Cerebellar cortex (tissue), 1 donor: ENCODE results near the gene TMEM128.
"Not testable (repeated sequence)": the region's sequence is repeated elsewhere in the genome, so short reads cannot be mapped to it uniquely, and the experiment has no call there.

ENCODE experiments used
- DNase-seq: peaks from one replicate; pipeline ENCODE4 v3.0.0-alpha.2; 2015; ENCODE audit warnings: low spot score

TMEM128 gene, protein sequence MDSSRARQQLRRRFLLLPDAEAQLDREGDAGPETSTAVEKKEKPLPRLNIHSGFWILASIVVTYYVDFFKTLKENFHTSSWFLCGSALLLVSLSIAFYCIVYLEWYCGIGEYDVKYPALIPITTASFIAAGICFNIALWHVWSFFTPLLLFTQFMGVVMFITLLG

DNA sequence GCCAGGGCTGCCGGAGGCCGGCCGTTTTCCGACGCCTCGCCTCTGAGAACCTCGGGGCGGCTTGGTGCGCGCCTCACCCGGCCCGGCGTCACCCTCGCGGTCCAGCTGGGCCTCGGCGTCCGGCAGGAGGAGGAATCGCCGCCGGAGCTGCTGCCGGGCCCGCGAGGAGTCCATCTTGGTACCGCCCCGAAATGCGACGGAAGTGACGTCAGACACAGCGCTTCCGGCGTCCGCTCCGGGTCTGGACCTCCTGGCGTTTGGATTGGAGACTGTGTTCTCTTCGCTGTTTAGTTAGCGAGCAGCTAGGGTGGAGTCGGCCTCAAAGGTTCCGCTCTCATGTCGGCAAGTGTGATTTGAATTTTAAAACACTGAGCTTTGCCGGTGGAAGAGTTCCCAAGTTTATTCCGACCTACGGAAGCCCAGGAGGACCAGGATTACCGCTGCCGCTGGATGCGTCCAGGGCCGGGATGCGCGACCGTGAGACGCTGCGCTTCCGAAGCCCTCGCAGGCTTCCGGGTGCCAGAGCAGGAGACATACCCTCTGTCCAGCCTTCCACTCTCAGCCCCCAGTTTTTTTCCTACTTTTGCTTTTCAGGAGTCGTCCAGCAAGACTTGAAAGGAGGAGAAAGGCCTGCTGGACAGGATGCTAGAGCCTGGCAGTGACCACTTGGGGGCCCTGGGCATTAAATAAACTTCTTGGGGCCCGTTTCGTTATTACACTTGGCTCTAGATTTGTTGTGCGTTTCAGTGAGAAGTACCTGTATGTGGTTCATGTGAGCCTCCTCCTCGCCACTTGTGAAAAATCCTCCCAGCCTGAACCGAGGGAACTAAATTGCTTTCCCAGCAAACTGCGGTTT, at the start of gene TMEM128:
Gene TMEM128 (minus strand): TSS at position 195 of the 856 bp plus-strand sequence. CDS start 21 bp downstream, at position 174.
- DNase-seq = peak; percentile 93

DNA sequence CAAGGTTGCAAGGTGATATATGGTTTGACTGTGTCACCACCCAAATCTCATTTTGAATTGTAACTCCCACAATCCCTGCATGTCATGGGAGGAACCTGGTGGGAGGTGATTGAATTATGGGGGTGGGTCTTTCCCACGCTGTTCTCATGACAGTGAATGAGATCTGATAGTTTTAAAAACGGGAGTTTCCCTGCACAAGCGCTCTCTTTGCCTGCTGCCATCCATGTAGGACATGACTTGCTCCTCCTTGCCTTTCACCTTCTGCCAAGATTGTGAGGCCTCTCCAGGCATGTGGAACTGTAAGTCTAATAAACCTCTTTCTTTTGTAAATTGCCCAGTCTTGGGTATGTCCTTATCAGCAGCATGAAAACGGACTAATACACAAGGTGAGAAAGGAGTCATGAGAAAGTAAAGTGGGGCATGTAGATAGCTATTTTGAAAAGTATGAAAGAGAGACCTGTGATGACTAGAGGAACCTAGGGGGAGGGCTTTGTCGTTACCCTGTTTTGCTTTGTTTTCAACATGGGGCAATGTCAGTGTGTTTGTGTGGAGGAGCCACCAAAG, 48.3 kb upstream of the TMEM128 start:
- no peak for DNase-seq

DNA sequence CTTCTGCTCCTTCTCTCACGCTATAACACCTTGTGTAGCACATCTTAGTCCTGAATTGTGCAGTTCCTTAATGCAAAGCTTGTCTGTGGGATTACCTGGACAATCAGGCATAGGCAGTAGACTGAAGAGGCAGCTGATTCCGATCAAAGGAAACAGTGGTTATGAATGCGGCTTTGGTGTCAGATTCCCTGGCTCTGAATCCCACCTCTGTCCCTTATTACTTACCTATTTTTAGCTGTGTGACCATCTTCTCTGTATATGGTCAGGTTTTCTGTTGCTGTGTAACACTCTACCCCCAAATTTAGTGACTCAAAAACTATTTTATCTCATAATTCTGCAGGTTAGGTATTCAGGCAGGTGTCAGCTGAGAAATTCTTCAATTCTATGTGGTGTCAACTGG, 45.3 kb upstream of the TMEM128 start:
- DNase-seq = no peak

DNA sequence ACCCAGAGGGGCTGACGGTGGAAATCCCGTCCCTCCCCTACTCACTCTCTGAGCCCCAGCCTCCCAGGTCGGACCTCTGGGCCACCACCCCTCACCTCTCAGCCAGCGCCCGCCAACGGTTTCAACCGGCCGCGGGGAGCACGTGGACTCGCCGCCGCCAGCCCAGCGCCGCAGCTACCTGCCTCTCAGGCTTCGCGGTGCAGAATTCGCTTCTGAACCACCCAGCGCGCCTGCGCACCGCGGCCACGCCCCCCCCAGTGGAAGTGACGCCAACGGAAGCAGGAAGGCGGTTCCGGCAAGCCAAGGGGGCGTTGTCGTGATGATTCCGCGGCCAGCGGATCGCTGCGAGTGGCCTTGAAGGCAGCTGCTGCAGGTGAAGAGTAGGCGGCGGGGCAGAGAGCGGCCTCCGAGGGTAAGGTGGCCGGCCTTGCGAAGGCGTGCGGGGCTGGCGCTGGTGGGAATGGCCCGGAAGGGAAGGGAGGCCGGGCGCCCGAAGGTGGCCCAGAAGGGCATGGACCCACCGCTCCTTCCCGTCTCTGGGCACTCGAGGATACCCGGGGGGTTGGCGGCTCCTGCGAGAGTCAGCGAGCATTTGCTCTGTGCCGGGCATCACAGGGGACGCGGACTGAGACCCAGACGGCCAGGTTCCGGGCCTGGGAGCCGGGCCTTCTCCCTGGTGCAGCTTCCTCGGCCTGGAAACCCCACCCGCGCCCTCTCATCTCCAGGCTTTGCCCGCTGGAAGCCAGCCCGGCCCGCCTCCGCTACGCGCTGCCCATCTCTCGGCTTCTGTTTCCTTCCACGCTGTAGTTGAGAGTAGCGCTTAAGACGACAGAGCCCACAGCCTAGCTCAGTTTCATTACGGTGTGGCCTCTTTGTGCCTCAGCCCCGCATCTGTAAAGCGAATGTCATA, 42.2 kb upstream of the TMEM128 start, which contains the start of the genes LYAR and ZBTB49:
Gene LYAR (minus strand): TSS at position 214 of the 910 bp plus-strand sequence. CDS start 6,412 bp downstream, outside the sequence.
Gene ZBTB49 (plus strand): TSS at position 311 of the 910 bp plus-strand sequence. CDS start 9,695 bp downstream, outside the sequence.
- DNase-seq = peak; percentile 89

DNA sequence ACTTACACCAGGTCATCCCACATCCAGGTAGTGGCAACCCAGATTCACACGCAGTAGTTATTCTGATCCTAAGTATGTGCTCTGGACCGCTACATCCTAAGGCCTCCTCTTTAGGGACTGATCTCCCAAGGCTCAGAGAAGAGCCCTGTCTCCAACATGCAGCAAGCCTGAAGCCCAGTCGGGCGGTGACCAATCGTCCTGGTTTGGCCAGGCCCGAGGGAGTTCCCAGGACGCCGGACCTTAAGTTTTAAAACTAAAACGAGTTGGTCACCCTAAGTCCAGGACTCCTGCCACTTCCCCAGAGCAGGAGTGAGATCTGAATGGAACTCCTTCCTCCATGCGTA, 41.5 kb upstream of the TMEM128 start:
- no peak for DNase-seq

DNA sequence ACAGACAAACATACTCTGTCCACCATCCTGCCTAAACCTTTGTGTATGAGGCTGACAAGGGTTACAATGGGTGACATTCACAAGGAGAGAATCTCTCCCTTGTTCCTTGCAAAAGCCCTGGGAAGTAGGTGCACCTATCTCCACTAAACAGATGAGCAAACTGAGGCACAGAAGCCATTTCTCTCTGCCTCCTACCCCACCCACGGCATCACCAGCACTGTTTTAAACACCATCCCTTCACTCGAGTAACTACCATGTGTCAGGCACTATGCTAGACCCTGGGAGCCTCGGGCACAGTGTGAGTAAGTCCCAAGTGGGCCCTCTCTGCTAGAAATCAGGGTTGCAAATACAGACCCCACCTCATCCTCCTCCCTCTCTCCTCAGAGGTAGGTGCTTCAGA, 41.0 kb upstream of the TMEM128 start:
- DNase-seq = no peak

DNA sequence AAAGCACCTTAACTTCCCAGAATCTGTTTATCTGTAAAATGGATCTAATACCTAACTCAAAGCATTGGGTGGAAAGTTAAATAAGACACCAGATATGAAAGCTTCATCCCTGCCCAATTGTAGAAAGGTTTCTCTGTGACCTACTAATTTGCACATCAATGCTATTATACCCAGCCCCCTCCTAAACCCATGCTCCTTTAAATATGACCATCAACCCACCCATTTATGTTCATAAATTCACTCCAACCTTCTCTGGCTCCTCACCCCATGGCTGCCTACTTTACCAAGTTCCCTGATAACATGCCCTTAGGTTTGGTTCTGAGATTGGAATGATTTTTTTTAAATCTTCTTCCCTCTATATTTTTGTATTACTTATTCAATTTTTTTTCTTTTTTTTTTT, 40.1 kb upstream of the TMEM128 start:
- DNase-seq = no peak

DNA sequence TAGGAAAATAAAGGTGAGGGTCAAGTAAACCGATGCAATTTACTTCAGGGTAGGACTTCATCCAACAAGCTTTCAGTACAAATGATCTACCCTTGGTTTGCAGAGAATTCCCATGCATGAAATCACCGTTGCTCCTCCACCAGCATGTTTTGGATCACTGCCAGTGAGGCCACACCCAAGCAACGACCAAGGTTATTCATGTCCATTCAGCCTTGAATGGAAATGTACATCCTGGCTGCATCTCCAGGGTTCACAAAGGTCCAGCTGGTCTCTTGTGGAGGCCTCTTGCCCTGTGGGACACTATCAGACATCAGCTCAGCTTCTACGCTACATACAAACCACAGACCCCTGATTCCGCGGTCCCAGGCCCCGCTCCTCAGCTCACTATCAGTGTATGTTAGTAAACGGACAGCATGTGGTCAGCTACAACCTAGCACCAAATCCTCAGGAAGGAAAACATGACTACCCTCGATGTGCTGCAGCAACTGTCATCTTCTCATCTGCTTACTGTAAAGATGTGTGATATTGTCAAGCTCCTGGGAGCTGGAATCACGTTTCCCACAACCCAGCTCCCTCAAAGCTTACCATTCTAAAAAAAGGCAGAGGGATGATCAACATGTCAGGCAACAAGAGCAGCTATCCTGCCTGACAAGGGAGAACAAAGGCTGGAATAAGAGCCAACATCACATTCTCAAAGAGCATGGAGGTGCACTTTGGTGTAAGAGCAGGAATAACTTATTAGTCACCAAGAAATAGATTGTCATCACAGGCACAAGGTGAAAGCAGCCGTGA, 37.0 kb upstream of the TMEM128 start:
- DNase-seq = no peak

DNA sequence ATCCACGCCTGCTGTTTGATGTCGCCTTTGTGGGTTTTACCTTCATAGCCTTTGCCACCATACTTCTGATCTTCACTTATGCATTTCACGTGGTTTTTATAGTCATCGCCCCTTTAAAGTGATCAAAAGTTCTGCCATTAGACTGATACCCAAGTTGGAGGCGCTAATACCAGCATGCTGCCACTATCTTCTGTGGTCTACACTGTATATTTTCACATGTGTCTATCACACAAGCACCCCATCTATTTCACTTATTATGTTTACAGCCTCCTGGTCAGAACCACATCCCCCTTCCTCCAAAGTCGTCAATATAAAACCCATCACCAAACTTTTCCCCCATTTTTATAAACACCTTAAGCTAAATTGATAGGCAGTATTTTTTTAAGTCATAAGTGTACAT, 33.8 kb upstream of the TMEM128 start:
- DNase-seq = no peak

DNA sequence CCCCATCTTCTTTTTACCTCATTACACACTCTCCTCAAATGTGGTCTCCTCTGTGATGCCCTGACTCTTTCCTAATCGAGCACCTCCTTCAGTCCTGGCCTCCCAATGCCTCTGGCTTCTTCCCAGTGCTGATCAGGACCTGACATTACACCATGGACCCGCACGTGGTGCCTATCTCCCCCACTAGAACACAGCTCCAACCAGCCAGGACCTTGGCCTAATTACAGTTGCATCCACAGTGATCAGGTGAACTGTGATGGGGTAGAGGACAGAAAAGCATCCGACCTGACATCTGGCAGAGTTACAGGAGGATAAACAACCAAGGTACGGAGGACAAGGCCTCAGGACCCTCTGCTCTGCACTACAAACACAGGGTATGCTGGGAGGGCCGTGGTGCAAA, 29.5 kb upstream of the TMEM128 start:
- no peak for DNase-seq

DNA sequence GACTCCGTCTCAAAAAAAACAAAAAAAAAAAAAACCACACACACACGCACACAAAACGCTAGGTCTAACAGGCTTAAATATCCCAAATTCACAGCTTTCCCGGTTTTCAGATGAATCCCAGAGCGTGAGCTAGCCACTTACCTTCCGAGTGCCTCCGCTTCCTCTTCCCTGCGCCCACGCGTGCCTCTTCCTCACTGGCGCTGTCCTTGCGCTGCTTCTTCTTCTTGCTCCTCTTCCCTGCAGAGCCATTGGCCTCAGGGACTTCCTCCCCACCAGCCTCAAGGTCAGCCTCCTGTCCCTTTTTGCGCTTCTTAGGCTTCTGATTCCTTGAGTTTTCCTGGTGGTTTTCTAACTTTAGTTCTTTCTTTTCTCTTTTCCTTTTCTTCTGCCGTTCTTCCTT, 26.2 kb upstream of the TMEM128 start:
- no peak for DNase-seq

DNA sequence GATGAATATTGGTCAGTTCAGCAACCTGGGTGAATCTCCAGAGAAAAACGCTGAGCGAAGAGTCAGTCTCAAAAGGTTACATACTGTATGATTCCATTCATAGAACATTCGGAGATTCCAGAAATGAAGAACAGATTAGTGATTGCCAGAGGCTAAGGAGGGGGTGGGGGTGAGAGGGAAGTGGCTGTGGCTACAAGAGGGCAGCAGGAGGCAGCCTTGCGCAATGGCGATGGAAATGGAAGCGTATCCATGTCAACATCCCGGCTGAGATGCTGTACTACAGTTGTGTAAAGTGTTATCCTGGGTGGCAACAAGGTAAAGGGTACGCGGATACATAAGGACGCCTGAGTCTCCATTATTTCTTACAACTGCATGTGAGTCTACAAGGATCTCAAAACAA, 23.9 kb upstream of the TMEM128 start:
- no peak for DNase-seq

DNA sequence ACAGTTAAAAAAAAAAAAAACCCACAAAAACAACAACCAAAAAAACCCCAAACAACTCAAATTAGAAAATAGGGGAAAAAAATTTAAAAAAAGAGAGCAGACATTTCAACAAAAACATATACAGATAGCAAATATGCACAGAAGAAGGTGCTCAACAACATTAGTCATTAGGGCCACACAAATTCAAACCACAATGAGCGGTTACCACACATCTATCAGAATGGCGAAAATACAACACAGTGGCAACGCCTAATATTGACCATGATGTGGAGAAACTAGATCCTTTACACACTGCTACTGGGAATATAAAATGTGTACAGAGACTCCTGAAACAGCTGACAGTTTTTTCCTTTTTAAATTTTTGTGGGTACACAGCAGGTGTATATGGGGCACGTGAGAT, 22.5 kb upstream of the TMEM128 start:
- DNase-seq = no peak

DNA sequence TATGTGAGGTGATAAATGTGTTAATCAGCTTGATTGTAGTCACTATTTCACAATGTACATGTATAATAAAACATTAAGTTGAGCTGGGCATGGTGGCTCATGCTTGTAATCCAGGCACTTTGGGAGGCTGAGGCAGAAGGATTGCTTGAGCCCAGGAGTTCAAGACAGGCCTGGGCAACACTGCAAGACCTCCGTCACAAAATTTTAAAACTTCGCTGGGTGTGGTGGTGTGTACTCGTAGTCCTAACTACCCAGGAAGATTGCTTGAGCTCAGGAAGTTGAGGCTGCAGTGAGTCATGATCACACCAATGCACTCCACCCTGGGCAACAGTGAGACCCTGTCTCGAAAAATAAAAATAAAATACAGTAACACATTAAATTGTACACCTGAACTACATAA, 21.8 kb upstream of the TMEM128 start:
- DNase-seq = no peak

DNA sequence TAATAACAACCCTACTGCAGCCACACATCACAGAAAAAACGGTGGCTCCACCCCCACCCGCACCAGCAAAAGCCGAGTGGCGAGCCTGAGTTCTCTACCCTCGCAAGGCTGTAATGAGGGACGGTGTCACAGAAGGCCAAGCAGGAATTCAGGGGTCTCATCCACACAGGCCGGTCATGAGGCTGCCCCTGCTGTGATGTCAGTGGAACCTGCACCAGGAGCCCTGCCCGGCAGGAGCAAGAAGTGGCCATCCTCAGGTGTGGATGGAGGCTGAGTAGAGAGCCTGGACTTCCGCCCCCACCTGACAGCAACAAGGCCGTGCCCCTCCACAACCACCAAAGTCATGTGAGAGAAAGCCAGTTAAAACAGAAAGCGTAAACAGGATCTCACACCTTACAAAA, 21.3 kb upstream of the TMEM128 start:
- DNase-seq = no peak

DNA sequence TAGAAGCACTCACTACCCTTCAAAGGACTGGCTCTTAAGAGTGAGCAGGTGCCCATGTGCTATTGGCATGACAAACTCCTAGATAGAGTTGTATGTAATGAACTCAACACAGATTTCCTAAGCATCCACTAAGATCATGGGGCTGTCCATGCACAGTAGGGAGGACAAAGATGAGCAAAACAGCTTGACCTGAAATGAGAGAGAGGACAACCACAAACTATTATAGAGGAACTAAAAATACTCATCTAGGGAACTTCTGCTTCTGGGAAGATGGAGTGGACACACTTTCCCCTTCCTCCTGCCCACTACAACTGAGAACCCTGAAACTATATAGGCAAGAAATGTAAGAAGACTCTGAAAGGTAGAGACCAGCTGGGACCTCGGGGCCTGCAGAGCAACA, 20.8 kb upstream of the TMEM128 start:
- DNase-seq = no peak

DNA sequence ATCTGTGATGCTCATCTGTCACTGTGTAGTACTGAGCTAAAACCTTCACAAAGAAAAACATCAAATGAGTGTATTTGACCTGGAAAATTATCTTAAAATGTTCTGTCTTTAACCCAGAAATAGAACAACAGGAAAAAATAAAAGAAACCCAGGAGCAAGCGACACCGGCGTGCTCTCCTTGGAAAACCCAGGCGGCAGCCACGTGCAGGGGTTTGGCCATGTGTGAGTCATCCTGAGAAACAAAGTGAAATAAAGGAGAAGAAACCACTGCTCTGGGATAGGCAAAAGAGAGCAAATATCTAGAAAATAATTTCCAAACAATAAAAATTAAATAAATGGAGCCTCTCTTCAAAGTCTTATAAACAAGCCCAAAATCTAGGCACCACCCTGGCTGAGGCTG, 20.0 kb upstream of the TMEM128 start:
- no peak for DNase-seq

DNA sequence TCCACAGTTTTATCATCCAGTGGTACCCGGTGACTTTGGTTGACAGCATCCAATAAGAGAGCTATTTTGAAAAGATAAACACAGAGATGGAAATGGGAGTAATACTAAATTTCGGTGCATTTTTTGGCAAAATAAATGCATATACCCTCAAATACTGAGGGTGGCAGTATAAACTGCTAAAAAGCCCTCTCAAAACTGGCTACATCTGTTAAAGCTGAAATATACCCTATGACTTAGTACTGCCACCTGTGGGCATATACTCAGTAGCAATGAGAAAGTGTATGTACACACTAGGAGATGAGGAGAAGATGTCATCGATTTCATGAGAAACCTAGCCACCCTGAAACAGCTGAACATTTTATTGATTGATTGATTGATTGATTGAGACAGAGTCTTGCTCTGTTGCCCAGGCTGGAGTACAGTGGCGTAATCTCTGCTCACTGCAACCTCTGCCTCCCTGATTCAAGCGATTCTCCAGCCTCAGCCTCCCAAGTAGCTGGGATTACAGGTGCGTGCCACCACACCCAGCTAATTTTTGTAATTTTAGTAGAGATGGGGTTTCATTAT, 12.2 kb upstream of the TMEM128 start:
- DNase-seq = peak; percentile 28

DNA sequence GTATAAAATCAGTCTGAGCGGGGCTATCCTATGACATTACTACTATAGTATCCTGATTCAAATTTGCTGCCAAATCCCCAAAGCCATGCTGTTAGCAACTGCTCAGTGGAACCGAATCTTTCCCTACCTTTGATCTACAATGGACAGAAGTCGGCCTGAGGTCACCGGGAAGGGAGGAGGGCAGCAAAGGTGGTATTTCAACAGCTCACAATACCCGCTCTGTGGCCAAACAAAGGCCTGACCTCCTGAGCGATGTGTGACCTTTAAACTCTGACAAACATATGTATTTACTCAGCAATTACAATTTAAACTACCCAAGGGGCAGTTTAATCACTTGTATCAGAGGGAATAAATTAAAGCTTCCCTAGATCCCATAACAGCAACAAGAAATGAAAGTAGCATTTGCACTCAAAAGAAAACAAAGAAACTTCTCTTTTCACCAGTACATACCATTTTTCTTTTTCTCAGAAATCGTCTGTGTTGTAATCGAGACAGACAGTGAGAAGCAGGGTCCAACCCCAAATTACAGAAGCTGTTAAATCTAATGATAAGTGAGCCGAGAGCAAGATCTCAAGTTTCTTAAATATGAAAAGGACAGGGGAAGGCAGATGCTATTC, 11.6 kb upstream of the TMEM128 start:
- DNase-seq = no peak

DNA sequence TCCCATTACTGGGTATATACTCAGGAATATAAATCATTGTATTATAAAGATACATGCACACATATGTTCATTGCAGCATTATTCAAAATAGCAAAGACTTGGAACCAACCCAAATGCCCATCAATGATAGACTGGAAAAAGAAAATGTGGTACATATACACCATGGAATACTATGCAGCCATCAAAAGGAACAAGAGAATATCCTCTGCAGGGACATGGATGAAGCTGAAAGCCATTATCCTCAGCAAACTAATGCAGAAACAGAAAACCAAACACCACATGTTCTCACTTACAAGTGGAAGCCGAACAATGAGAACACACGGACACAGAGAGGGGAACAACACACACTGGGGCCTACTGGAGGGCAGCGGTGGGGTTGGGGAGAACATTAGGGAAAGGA, 9.7 kb upstream of the TMEM128 start:
- not testable (repeated sequence) for DNase-seq

DNA sequence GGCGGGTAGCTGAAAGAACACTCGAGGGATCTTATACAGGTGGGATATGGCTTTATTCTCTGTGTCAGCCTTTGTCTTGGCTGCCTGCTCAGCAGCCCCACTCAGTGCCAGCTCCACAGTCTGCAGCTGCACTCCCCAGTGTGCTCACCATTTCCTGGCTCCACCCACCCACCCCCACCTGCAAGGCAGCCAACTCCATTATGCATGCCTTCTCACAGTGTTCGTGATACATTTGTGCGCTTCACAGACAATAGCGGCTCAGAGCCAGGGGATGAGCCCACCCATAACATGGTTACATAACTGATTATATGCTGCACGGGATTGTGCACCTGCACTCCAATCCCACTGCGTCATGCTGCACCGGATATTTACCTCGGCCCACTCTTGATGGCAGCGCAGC, 8.8 kb upstream of the TMEM128 start:
- DNase-seq = no peak
